ENCODE data around the gene SLC23A3.

- TF ChIP-seq CTCF (IDR thresholded peaks at IDR 0.05; ENCODE audit: insufficient read depth, low read length, poor library complexity, severe bottlenecking) (no peak), EZH2phosphoT487 (conservative IDR thresholded peaks at IDR 0.05; ENCODE audit: low read length) (no peak)
Measured at GRCh38 chr2:219213486-219214071, 43.8 kb upstream of the SLC23A3 start.

All from SU-DHL-6 (cell line).